Measurements from ENCODE around the gene ZNF512B.

DNA sequence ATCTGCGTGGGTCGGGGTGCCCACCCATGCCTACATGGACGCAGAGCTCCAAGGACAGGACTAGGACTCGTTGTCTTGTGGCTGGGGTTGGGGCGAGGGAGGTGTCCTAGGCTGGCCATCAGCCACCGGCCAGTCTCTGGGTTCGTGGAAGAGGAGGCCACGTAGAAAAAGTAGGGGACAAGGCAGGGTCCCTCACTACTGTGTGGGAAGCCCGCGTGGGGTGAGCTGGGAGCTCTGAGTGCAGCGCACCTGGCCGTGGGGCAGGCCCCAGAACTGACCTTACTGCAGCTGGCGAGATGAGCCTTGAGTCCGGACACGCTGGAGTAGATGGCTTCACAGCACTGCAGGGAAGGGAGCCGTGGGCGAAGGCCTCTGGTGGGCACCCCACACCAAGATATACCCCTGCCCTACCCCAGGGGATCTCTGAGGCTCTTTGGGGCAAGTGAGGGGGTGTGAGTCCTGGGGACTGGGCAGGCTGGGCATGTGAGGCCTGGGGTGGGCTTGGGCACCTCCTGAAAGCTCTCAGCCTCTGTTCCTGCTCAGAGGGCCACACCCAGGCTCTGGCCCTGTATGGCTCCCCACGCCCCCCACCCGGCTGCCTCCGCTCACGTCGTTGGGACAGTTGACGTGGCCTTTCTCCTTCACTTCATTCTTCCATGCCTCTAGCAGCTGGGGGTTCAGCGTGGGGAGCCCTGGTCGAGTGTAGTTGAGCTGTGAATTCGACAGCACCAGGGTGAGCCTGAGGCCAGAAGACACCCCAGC, 7.9 kb downstream of the ZNF512B start:
- TF ChIP-seq GATA2 (IDR thresholded peaks at IDR 0.05; ENCODE audit: low read depth, low read length) (no peak), GATA3 (IDR thresholded peaks at IDR 0.05; ENCODE audit: low read depth, low read length) (no peak)

All from SH-SY5Y (cell line).